Ovary (tissue), 3 donors: ENCODE results near the gene APCDD1.

Experiments used
- CTCF ChIP-seq, 3 donors: fragments of 450-650 bp in 2 of 3; fragments of 200-600 bp in 1 of 3; IDR thresholded peaks; one replicate each; pipeline versions ENCODE4 v1.5.1 to v1.8.0; 2016 to 2022; ENCODE audit warnings: antibody characterized with exemption in 3 of 3, mild to moderate bottlenecking in 1 of 3
- EP300 ChIP-seq: sonication (generic); formaldehyde crosslinking; IDR thresholded peaks from one replicate; pipeline ENCODE4 v1.6.1; 2017; ENCODE audit warnings: antibody characterized with exemption
- POLR2A ChIP-seq: fragments of 450-650 bp; IDR thresholded peaks from one replicate; pipeline ENCODE4 v1.6.1; 2017; ENCODE audit warnings: antibody characterized with exemption, mild to moderate bottlenecking, moderate library complexity
- donor health status: DM: no; HTN: no; CAD: no.

- TF ChIP-seq CTCF (IDR thresholded peaks at IDR 0.05) (no peak), EP300 (no peak), POLR2A (no peak)
Measured at GRCh38 chr18:10421859-10422258, 32.6 kb upstream of the APCDD1 start.
